HPDE6-E6E7 (cell line): ENCODE results near the gene TREH.

ENCODE experiments used
- DNase-seq: peaks from one replicate; pipeline ENCODE4 v3.0.0; 2011; ENCODE audit warnings: missing footprints; ENCODE audit errors: extremely low spot score

The TREH gene

DNA sequence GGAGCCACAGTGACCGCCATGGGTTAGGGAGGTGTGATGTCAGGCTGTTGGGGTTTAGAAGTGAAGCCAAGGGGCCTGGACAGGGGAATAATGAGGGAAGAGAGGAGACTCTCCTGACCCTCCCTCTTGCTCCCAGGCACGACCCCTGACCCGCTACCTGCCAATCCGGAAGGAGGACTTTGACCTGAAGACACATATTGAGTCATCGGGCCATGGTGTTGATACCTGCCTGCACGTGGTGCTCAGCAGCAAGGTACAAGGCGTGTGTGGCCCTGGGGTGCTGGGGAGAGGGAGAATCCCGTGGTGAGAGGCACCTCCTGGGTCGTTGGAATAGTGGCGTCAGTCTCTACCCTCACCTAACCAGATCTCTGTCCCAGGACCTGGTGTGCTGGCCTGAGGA is 29.5 kb downstream of the TREH start:
- DNase-seq: no peak

DNA sequence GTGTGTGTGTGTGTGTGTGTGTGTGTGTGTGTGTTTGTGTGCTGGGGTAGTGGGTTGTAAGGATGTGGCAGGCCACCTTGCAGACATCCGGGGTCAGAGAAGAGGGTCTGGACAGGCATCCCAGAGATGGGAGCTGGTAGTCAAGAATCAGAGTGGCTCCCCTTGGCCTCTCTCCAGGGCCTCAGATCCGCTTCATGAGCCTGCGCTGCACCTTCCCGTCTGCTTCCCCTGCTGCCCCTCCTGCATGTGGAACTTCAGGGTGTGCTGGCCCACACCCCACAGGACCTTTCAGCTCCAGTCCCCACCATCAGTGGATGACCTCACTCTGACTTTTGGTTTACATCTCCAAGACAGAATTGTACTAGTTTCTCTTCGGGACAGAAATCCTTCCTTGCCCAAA is 31.2 kb downstream of the TREH start:
- DNase-seq: no peak

DNA sequence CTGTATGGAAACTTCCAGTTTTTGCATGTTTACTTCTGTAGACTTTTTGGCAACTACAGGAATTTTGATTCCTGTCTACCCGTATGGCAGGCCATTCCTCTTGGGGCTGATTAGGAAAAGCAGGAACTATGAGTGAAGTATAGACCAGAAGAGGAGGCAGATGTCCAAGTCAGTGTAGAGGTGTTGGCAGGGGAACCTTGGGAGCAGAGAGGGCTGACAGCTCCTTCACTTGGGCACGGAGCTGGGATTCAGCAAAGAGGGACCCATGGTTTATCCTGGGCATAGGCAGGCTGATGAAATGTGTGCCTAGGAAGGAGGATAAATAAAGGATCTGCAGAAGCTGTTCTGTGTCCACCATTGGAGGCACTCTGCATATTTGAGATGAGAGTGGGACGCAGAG is 33.1 kb downstream of the TREH start:
- DNase-seq: no peak

DNA sequence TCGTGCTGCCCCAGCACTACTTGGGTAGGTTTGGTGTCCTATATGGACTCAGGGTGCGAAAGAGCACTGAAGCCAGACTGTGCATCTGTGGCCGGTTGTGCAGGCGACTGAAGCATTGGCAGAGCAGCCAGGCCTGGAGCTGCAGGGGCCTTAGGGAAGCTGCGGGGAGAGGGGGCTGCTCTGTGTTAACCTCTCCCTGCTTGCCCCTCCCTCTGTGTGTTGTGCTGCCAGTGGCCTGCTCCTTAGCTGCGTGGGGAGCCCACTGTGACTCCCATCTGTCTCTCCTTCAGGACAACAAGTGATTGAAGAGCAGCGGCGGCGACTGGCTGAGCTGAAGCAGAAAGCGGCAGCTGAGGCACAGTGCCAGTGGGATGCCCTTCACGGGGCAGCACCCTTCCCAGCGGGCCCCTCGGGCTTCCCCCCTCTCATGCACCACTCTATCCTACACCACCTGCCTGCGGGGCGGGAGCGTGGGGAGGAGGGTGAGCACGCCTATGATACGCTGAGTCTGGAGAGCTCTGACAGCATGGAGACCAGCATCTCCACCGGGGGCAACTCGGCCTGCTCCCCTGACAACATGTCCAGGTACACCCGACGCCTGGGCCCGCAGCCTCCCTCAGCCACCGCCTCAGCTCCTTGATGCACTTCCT is 34.3 kb downstream of the TREH start:
- no peak for DNase-seq

DNA sequence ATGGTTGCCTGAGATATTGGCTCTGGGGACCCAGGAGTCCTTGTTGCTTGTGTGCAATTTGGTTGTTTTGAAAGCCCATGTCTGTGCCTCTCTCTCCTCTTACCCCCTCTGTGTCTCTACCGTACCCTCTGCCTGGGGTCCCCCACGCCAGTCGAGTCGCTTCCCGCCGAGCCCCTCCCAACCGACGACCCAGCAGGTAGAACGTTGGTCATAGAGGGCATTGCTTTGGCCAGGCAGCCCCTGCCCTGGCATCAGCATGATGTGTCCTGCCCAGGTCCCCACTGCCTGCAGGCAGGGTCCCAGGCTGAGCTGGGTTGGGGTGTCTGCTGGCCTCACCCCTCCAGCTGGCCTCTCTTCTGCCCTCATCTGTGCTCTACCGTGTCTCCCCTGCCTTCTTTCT is 35.0 kb downstream of the TREH start:
- DNase-seq: no peak

DNA sequence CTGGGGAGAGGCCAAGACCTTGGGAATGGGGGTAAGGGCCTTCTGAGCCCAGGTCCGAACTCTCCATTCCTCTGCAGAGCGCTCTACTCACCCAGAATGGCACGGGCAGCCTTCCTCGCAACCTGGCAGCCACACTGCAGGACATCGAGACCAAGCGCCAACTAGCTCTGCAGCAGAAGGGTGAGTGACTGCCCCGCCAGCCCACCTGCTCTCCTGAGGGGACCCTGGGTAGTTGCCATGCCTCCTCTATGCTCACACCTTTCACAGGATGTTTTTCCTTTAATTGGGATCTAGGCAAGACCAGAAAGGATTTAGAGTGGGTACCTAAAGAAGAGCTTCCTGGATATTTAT is 35.5 kb downstream of the TREH start:
- no peak for DNase-seq

DNA sequence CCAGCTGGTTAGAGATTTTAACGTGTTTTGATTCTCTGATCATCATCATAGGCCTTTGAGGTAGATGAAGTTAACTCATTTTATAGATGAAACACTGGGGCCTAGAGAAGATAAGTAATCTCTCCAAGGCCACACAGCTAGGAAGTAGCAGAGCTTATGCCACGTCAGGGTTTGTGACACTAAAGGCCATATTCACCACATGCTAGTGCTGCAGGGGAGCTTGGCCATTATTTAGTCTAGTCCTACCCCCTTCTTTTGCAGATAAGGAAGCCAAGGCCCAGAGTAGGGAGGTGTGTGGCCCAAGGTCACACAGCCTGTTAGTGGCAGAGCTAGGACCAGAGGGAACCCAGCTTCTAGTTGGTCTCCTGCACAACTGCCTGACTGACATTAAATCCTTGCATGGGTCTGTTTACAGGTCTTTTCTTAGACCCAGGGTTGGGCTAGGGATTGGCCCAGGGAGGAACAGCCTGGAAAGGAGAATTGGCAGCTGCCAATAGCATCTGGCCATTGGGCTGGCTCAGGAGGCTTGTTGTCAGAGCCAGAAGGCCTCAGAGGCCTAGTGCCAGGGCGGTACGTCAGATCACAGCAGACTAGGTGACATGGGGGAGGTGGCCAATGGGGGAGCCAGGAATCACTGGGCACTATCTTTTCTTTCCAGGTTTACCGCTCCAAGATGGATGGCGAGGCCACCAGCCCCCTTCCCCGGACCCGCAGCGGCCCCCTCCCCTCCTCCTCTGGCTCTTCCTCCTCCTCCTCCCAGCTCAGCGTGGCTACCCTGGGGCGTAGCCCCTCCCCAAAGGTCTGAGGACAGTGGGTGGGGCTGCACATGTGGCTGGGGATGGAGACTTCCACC is 36.1 kb downstream of the TREH start:
- DNase-seq: no peak

DNA sequence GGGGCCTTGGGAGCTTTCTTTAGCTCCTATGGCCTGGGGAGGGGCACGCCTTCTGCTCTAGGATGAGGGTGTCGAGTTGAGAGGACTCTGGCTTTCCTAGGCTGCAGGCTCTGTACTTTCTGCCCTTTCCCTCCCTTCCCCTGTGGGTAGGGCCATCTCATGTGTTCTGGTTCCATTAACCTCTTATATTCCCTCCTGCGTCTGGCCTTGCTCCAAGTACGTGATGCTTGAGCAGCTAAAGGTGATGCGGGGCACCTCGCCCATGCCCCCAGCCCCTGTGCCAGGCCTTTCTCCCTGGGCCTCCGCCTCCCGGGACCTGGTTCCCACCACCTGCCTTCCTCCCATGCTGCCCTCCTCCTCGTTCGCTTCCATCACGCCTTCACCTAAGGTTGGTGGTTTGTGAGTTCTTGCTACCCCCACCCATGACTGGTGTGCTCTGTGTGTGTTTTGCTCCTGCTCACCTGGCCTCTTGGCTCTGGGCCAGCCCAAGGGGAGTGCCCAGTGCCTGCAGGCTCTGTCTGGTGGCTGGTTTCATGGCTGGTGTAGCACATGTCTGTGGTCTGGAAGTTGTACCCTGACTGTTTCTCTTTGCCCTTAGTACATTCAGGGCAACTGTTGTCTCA is 37.9 kb downstream of the TREH start:
- no peak for DNase-seq

DNA sequence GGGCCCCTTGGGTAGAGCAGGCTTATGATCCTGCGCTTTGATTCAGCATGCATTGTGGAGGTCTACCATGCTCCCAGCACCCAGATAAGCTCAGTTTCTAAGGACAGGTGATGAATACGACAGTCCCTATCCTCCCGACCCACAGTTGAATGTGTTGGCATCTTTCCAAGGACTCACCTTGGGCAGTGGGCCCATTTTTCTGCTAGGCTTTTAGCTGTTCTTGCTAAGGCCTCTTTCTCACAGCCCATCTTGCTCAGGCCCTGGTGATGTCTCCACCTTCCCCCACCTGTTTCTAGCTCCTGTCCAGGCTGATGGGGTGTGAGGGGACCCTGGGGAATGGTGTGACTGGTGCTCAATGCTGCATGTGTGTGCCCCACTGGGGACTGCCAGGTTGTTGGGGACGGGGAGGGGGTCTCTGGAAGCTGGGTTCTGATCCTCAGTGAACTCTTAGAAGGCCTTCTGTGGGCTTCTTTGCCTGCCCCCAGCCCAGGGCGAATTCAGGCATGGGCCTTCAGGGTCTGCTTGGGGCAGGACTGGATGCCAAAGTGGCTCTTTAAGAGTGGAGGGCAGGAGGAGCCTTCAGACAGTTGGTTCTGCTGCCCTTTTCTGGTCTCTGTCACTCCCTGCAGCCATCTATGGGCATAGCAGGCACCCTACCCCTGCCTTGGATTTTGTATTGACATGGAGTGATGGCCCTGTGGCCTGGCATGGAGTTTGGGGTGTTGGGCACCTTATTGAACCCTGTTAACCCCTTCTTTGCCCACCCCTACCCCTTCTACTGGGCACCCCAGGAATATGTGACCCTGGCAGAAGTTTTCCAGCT is 38.9 kb downstream of the TREH start:
- DNase-seq: no peak

DNA sequence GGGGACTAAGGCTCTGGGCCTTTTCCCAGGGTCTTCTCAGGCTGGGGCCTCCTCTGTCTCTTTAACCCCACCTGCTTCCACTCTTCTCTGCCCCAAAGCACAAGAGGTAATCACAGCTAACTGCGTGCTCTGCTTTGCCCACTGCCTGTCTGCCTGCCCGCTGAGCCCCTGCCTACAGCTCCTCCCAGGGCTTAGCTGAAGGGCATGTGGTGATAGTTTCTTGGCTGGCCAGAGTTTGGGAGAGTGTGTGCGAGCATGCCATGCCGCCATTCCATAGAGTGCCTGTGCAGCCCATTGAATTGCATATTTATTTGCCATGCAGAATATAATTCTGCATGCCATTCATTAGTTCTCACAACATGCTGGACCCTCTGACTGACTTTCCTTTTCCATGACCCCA is 39.6 kb downstream of the TREH start:
- no peak for DNase-seq

DNA sequence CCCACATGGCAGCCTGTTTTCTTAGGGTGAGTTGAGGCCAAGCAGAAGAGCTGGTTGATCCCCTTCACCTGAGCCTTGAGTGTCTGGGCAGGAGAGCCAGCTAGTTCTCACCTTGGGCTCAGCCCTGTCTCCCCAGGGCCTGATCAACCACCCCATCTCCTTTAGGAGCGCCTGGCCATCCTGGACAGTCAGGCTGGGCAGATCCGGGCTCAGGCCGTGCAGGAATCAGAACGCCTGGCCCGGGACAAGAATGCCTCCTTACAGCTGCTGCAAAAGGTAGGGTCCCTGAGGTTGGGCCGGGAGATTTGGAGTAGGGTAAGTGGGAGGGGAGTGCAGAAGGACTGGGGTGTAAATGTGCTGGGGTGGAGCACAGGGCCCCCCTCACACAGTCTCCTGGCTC is 40.7 kb downstream of the TREH start:
- DNase-seq: no peak

DNA sequence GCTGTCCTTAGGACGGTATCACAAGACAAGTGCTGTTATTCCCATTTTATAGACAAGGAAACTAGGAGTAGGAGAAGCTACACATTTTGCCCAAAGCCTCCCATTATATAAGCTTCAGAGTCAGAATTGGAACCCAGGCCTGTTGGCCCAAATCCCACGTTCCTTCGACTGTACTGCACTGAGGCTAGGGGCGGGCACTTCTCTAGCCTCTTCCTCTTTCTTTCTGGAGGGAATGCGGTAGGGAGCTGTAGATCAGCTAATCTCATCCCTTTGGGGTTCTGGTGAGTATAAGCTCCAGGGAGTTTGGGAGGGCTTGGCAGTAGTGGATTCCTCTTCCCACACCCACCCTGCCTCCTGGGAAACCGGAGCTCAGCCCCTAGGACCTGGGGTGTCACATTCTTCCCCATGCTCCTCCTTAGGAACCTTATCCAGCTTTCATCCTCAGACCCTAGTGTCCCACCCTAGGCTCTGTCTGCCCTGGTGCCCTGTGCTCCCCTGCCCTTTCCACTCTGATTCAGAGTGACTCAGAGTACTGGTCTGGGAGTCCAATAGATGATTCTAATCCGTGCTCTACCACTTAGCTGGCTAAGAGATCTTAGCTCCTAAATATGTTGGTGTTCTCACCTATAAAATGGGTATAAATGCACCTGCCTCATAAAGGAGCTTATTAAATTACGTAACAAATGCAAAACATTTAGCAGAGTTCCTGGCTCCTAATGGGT is 42.7 kb downstream of the TREH start:
- no peak for DNase-seq

DNA sequence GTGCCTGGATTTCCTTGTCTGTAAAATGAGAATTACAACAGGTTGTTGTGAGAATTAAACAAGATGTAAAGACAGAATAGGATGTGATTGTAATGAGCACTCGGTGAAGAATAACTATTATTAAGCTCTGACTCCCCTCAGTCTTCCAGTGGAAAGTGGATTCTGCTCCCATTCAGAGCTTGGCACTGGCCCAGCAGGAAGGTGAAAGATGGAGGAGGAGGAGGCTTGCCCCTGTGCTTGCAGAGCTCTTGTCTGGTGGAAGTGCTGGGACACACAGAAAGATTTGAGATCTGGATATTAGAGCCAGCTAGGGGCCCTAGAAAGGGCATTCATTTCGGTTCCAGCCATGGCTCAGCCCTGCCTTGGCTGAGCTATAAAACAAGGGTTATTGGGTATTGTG is 43.8 kb downstream of the TREH start:
- DNase-seq: no peak

DNA sequence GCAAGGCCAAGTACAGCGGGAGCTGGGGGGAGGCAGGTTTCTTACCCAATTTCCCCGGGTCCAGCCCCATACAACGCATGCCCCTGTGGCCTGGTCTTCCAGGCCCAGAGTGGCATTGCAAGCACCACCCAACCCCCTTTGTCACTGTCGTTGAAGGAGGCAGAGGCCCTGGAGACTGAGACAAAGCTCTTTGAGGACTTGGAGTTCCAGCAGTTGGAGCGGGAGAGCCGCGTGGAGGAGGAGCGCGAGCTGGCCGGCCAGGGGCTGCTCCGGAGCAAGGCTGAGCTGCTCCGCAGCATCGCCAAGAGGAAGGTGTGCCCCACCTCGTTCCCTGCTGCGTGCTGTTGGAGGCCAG is 44.2 kb downstream of the TREH start:
- no peak for DNase-seq

DNA sequence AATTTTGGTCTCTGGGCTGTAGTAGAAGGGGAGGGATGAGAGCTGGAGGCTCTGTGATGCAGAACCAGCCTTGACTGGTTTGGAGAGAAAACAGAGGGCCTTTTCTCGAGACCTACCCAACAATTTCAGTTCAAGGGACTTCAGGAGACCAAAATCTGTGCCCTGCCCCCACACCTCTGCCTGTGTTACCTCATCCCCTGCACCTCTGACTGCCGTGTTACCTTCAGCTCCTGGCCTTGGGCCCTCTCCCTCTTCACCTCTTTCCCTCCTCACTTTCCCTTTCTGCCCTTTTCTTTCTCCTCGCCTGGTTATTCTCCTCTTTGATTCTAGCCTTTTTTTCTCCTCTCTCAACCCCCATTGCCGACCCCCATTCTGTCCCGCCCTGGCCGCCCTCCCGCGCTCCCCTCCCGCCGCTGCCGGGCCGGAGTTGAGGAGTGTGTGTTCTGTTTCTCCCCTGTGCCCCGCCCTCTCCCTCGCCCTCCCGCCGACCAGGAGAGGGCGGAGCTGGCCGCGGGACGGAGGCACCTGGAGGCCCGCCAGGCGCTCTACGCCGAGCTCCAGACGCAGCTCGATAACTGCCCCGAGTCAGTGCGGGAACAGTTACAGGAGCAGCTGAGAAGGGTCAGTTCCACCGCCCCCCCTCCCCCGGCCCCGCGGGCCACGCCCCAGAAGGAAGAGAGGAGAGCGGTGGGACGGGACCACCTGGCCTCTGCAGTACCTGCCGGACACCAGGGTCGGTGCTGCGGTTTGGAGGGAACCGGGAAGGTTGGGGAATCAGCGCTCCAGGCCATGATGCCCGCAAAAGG is 44.8 kb downstream of the TREH start:
- DNase-seq: no peak

DNA sequence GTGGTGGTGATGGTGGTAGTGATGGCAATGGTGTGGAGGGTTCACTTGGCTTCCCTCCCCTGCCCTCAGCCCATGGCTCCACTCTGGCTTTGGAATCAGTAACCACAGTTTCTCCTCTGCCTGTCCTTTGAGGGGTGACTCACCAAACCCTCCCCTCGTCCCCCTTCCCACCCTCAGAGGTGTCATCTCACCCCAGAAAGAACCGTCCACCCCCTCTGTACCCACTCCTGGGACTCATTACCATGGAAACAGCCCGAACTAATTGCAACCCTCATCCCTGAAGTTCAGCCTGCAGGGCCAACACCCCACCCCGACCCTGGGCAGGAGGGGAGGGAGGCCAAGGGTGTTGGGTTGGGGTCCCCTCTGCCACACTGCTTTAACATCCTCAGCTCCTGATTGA is 45.5 kb downstream of the TREH start:
- no peak for DNase-seq

DNA sequence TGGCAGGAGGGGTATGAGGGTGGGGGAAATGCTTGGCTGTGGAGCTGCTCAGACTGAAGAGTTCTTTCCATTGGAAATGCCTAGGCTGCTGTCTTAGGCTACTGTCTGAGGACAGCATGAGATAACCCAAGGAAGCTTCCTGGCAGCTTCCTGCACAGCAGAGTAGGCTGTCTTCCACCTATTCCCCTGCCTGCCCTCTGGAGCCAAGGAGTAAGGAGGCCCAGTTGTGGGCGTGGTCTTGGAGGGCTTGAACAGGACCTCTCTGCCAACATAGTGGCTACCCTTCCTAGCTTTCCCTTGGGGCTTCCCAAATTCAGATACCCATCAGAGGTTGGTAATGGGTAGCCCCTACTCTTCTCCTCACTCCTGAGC is 46.1 kb downstream of the TREH start:
- no peak for DNase-seq

DNA sequence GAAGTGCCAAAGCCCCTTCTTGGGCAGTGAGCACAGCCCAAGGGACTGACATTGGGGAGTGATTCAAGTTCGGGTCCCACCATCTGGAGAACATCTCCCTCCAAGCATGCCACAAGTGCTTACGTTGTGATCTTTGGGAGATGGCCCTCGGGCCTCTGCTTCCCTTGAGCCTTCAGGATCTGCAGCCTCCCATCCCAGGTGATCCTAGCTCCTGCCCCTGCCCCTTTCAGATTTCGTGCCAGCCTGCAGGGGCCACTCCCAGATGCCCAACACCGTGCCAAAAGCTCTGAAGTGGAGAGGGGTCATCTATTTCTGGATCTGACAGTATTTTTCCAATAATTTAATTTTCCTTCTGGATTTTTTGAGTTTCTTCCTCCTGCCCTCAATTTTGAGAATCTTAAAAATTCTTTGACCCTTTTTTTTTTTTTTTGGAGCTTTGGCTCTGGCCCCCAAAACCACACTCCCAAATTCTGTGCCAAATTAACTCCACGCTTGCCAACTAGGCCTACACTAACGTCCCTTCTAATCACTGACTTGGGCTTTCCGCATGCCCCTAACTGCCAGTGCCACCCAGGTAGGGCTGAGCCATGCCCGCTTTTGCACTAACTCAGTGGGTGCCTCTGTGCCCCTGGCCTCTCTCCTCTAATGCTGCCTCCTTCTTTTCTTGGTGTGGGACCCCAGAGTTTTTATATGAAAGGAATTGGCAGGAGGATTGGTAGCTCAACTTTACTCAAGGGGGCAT is 46.7 kb downstream of the TREH start:
- DNase-seq: no peak

DNA sequence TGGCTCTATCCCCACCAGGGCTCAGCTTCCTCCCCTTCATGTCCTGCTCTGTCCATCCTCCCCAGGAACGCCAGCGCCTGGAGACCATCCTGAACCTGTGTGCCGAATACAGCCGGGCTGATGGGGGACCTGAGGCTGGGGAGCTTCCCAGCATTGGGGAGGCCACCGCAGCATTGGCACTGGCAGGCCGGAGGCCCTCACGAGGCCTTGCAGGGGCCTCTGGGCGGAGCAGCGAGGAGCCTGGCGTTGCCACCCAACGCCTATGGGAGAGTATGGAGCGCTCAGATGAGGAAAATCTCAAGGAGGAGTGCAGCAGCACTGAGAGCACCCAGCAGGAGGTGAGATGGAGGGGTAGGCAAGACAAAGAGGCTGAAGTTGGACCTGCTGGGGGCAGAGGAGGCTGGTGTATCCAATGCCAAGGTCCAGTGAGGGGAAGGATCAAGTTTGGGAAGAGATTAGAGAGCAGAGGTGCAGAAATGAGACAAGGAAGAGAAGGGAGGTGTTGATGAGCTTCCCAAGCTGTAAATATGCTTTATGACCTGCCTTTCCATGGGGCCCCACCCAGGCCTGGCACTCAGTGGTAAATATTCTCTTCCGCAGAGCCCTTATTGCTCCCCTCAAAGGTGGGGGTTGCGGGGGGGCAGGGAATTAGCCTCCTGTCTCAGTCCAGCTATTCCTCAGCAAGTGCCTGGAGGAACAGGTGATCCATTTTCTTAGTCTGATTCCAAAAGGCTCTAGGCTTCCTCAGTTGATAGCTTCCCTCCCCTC is 48.1 kb downstream of the TREH start:
- DNase-seq: no peak
